Measurements from ENCODE around the gene TGFB1. TPM values are rescaled to one million over a fixed set of nuclear protein-coding genes. Genes with fewer than 3 reads are reported as not detected.

TGFB1 gene
- total and polyA plus RNA-seq, 2 of the 13 experiments (the other 11 are each of a cell fraction or from before 2014, with no cell fraction given) = 4.1 to 5.4 TPM

GRCh38 chr19:41363753-41364523 lies 10.2 kb upstream of the TGFB1 start, which contains the start of gene B9D2 (continued):
- TF ChIP-seq ZNF407 (CRISPR knock-in tag; IDR thresholded peaks at IDR 0.05; ENCODE audit: not compliant biosample characterization) (no peak), PTBP1 (IDR thresholded peaks at IDR 0.05; ENCODE audit: low read depth, low read length, poor library complexity, severe bottlenecking) (no peak), FOXO1 (CRISPR knock-in tag; IDR thresholded peaks at IDR 0.05) (no peak), ZNF780A (CRISPR knock-in tag; IDR thresholded peaks at IDR 0.05) (no peak), TFE3 (CRISPR knock-in tag; IDR thresholded peaks at IDR 0.05) (peak; percentile 13; the same call in 1 of the 2 replicates), ZNF513 (CRISPR knock-in tag; conservative IDR thresholded peaks at IDR 0.05) (no peak), ZMYM4 (CRISPR knock-in tag; IDR thresholded peaks at IDR 0.05) (0 out of 2 replicates have a peak, but pooled peaks have one; percentile 48), RBFOX2 (IDR thresholded peaks at IDR 0.05; ENCODE audit: low read depth, low read length) (peak; percentile 83), ASH2L (IDR thresholded peaks at IDR 0.05; ENCODE audit: insufficient read length, low read depth, low read length) (peak; percentile 77), GABPB1 (CRISPR knock-in tag; IDR thresholded peaks at IDR 0.05) (peak; percentile 59), TRAFD1 (CRISPR knock-in tag; IDR thresholded peaks at IDR 0.05; ENCODE audit: borderline replicate concordance) (0 out of 2 replicates have a peak, but pooled peaks have one; percentile 9), RORA (CRISPR knock-in tag; IDR thresholded peaks at IDR 0.05) (no peak), ZNF24 (IDR thresholded peaks at IDR 0.05) (no peak), SRSF4 (IDR thresholded peaks at IDR 0.05; ENCODE audit: low read depth, low read length, poor library complexity, severe bottlenecking) (no peak), NAIF1 (CRISPR knock-in tag; IDR thresholded peaks at IDR 0.05; ENCODE audit: borderline replicate concordance) (no peak)

Measured in HepG2 (cell line).